Fibroblast of lung (primary cell): Measurements from ENCODE around the gene HBA2. TPM values are rescaled to one million over a fixed set of nuclear protein-coding genes. Genes with fewer than 3 reads are reported as not detected.
"Not testable (repeated sequence)": the region's sequence is repeated elsewhere in the genome, so short reads cannot be mapped to it uniquely, and the experiment has no call there.

Source experiments
- DNase-seq, 2 donors: peaks; one replicate each; pipeline versions ENCODE4 v3.0.0 to v3.0.0-alpha.2; 2010; ENCODE audit warnings: low read depth in 2 of 2
- H2AFZ ChIP-seq: 2 replicates; pipeline ENCODE4 v1.5.1; 2012; ENCODE audit warnings: low read length, control low read depth, inconsistent platforms
- H3K27ac ChIP-seq: 2 replicates; pipeline ENCODE4 v1.5.1; 2011; ENCODE audit warnings: low read length, control low read depth; ENCODE audit not compliant: insufficient read depth
- H3K27me3 ChIP-seq: 2 replicates; pipeline ENCODE4 v1.5.1; 2011; ENCODE audit warnings: mild to moderate bottlenecking, low read length; ENCODE audit not compliant: control insufficient read depth, insufficient read depth
- H3K36me3 ChIP-seq: 2 replicates; pipeline ENCODE4 v1.5.1; 2011; ENCODE audit warnings: low read length; ENCODE audit not compliant: control insufficient read depth, insufficient read depth
- H3K4me1 ChIP-seq: 2 replicates; pipeline ENCODE4 v1.5.1; 2011; ENCODE audit warnings: low read length; ENCODE audit not compliant: control insufficient read depth, insufficient read depth; ENCODE audit errors: extremely low read depth
- H3K4me2 ChIP-seq: 2 replicates; pipeline ENCODE4 v1.5.1; 2011; ENCODE audit warnings: low read length, control low read depth; ENCODE audit not compliant: insufficient read depth; ENCODE audit errors: extremely low read depth
- H3K4me3 ChIP-seq, 4 experiments: fragments of 200-600 bp in 1 of 4; sonication (generic) in 1 of 4; replicated peaks in 1 of 4; 2 replicates each; pipeline ENCODE4 v1.5.1; 2011 to 2016; ENCODE audit warnings: low read length in 4 of 4, low read depth in 3 of 4, mild to moderate bottlenecking in 3 of 4, control low read depth in 2 of 4, inconsistent platforms in 1 of 4, mixed read lengths in 1 of 4; ENCODE audit not compliant: insufficient read depth in 1 of 4; ENCODE audit errors: control extremely low read depth in 1 of 4
- H3K79me2 ChIP-seq: 2 replicates; pipeline ENCODE4 v1.5.1; 2012; ENCODE audit warnings: mild to moderate bottlenecking, low read length, inconsistent platforms; ENCODE audit not compliant: control insufficient read depth, insufficient read depth
- H3K9ac ChIP-seq: 2 replicates; pipeline ENCODE4 v1.5.1; 2011; ENCODE audit warnings: mild to moderate bottlenecking, low read length, control low read depth; ENCODE audit not compliant: insufficient read depth
- H3K9me3 ChIP-seq: 2 replicates; pipeline ENCODE4 v1.5.1; 2012; ENCODE audit warnings: low read depth, low read length; ENCODE audit not compliant: control insufficient read depth, insufficient read depth
- H4K20me1 ChIP-seq: 2 replicates; pipeline ENCODE4 v1.5.1; 2011; ENCODE audit warnings: low read length; ENCODE audit not compliant: control insufficient read depth, insufficient read depth; ENCODE audit errors: extremely low read depth
- EZH2 ChIP-seq: IDR thresholded peaks from 2 replicates; pipeline ENCODE4 v1.5.1; 2012; ENCODE audit warnings: low read length, control low read depth, mild to moderate bottlenecking; ENCODE audit errors: missing control alignments
- polyA plus RNA-seq, 2 donors: library from polyadenylated mRNA; depleted of rRNA in 1 of 2; stranded (reverse) in 1 of 2; unstranded in 1 of 2; fragments of >200 nt; gene quantifications; 2 replicates each; pipeline ENCODE4 v1.2.1, GENCODE V29; 2011 to 2012; ENCODE audit warnings: missing spikeins in 1 of 2
- total RNA-seq: library from RNA; depleted of rRNA; stranded (reverse); fragments of >200 nt; gene quantifications from 2 replicates; pipeline ENCODE4 v1.2.1, GENCODE V29; 2014
- TF ChIP-seq, protein P1 (sequence below), 2 donors: IDR thresholded peaks in 1 of 2; conservative IDR thresholded peaks in 1 of 2; 1 replicate in 1 of 2; 2 replicates in 1 of 2; pipeline ENCODE4 v1.5.1; 2011 to 2012; ENCODE audit warnings: low read length in 2 of 2, control low read depth in 1 of 2, inconsistent platforms in 1 of 2, low read depth in 1 of 2, mild to moderate bottlenecking in 1 of 2

The HBA2 gene
- total and polyA plus RNA-seq, 2 donors (not counting 1 experiment from before 2014, with no cell fraction given) = not detected

DNA sequence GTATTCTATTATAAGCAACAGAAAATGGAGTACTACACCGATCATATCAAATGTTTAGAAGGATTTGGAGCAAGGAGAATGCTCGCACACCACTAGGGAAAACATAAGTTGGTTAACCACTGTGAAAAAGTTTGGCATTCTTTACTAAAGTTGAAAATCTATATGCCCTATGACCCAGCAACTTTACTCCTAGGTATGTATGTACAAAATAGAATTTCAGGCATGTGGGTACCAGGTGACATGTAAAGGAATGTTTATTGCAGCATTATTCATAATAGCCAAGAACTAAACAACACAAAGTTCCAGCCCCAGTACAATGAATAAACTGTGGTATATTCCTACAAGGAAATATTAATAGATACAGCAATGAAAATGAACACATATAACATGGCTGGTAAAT is 26.0 kb upstream of the HBA2 start:
- Histone ChIP-seq H3K27me3 (peaks cover 5% of the 10 kb centered on the region), H3K4me3 (no peak overlapping the region), H4K20me1 (no peaks in the 10 kb centered on the region), H3K4me2 (no peak overlapping the region), H3K4me1 (no peaks in the 10 kb centered on the region), H3K79me2 (no peaks in the 10 kb centered on the region), H2AFZ (no peak overlapping the region), H3K9me3 (no peaks in the 10 kb centered on the region), H3K27ac (no peak overlapping the region), H3K36me3 (no peaks in the 10 kb centered on the region), H3K9ac (no peak overlapping the region)
- no peak for TF ChIP-seq EZH2
- TF ChIP-seq, protein P1, sequence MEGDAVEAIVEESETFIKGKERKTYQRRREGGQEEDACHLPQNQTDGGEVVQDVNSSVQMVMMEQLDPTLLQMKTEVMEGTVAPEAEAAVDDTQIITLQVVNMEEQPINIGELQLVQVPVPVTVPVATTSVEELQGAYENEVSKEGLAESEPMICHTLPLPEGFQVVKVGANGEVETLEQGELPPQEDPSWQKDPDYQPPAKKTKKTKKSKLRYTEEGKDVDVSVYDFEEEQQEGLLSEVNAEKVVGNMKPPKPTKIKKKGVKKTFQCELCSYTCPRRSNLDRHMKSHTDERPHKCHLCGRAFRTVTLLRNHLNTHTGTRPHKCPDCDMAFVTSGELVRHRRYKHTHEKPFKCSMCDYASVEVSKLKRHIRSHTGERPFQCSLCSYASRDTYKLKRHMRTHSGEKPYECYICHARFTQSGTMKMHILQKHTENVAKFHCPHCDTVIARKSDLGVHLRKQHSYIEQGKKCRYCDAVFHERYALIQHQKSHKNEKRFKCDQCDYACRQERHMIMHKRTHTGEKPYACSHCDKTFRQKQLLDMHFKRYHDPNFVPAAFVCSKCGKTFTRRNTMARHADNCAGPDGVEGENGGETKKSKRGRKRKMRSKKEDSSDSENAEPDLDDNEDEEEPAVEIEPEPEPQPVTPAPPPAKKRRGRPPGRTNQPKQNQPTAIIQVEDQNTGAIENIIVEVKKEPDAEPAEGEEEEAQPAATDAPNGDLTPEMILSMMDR (conservative IDR thresholded peaks at IDR 0.05 in 1 of 2, IDR thresholded peaks at IDR 0.05 in 1 of 2; ENCODE audit: low read depth in 1 of 2, low read length in 2 of 2) = no peak
- DNase-seq = no peak

GRCh38 chr16:149024-149660 is 23.5 kb upstream of the HBA2 start:
- Histone ChIP-seq H3K9ac (no peak overlapping the region), H3K27me3 (peaks cover 5% of the 10 kb centered on the region), H3K4me2 (peak overlapping the region; percentile 13), H2AFZ (no peak overlapping the region), H3K79me2 (no peaks in the 10 kb centered on the region), H4K20me1 (no peaks in the 10 kb centered on the region), H3K9me3 (no peaks in the 10 kb centered on the region), H3K4me3 (no peak overlapping the region), H3K36me3 (no peaks in the 10 kb centered on the region), H3K27ac (no peak overlapping the region), H3K4me1 (no peaks in the 10 kb centered on the region)
- TF ChIP-seq, protein P1 (conservative IDR thresholded peaks at IDR 0.05 in 1 of 2, IDR thresholded peaks at IDR 0.05 in 1 of 2; ENCODE audit: low read depth in 1 of 2, low read length in 2 of 2) = no peak
- no peak for TF ChIP-seq EZH2
- DNase-seq = peak; percentile 30 to 45

DNA sequence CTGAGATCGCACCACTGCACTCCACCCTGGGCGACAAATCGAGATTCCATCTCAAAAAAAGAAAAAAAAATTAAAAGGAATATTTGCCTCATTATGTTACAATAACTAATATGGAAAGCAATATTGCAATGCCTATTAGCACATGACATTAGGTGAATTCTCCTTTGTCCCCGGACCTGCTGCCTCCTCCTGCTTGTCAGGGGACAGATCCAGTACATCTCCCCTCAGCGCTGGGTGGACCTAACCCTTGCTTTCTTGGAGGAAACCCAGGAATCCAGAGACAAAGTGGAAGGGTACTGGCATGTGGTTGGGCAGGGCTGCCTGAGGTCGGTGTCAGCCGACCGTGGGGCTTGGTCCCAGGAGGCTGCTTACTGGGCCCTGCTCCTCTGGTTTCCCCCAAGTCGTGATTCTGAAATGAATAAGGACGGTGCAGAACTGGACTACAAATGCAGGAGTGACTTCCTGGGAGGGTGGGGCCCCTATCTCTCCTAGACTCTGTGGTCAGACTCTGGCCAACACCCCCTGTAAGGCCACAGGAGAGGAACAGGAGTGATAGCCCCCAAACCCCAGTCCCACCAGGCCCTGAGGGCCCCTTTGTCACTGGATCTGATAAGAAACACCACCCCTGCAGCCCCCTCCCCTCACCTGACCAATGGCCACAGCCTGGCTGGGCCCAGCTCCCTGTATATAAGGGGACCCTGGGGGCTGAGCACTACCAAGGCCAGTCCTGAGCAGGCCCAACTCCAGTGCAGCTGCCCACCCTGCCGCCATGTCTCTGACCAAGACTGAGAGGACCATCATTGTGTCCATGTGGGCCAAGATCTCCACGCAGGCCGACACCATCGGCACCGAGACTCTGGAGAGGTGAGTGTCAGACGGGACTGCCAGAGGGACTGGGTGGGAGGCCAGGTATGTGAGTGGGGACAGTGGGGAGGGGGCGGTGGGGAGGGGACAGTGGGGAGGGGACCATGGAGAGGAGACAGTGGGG is 20.2 kb upstream of the HBA2 start, which contains the start of gene HBZ:
Gene HBZ (plus strand): TSS at position 504 of the 988 bp plus-strand sequence. CDS start 266 bp downstream, at position 770.
- peaks cover 4% of the 10 kb centered on the region for H3K4me1 ChIP-seq
- H3K79me2 ChIP-seq = no peaks in the 10 kb centered on the region
- H3K9ac ChIP-seq = no peak within 1 kb of the TSS
- H3K36me3 ChIP-seq = no peaks in the 10 kb centered on the region
- no peak within 1 kb of the TSS for H3K4me2 ChIP-seq
- peaks cover 15% of the 10 kb centered on the region for H3K27me3 ChIP-seq
- TF ChIP-seq, protein P1 (conservative IDR thresholded peaks at IDR 0.05 in 1 of 2, IDR thresholded peaks at IDR 0.05 in 1 of 2; ENCODE audit: low read depth in 1 of 2, low read length in 2 of 2) = no peak
- TF ChIP-seq EZH2 = no peak
- no peak for DNase-seq
- no peaks in the 10 kb centered on the region for H4K20me1 ChIP-seq
- H3K4me3 ChIP-seq = no peak within 1 kb of the TSS
- no peak within 1 kb of the TSS for H2AFZ ChIP-seq
- no peak within 1 kb of the TSS for H3K27ac ChIP-seq
- no peaks in the 10 kb centered on the region for H3K9me3 ChIP-seq

GRCh38 chr16:153129-153521 is 19.6 kb upstream of the HBA2 start:
- not testable (repeated sequence) for H3K4me3 ChIP-seq, DNase-seq, H3K27ac ChIP-seq

More at GRCh38 chr16:153129-153521, 19.6 kb upstream of the HBA2 start:
- H3K27me3 ChIP-seq = peaks cover 15% of the 10 kb centered on the region
- H3K9me3 ChIP-seq, H3K36me3 ChIP-seq, H2AFZ ChIP-seq, H3K9ac ChIP-seq, H3K79me2 ChIP-seq, H3K4me2 ChIP-seq, H3K4me1 ChIP-seq, H4K20me1 ChIP-seq: not testable (repeated sequence)
